ENCODE results near the gene PRKCI.

The PRKCI gene

DNA sequence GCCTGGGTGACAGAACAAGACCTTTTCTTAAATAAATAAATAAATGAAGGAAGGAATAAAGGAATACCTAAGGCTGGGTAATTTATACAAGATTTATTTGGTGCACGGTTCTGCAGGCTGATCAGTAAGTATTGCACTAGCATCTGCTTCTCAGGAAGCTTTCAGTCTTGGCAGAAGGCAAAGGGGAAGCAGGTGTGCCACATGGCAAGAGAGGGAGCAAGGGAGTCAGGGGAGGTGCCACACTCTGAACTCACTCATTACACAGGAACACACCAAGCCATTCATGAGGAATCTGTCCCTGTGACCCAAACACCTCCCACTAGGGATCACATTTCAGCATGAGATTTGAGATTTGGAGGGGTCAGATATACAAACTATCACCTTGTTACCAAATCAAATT lies 56.4 kb downstream of the PRKCI start:
- Mint-ChIP-seq H3K27me3 (no peaks in the 10 kb centered on the region), H3K9me3 (no peaks in the 10 kb centered on the region), H3K4me3 (no peak overlapping the region), H3K36me3 (ENCODE audit: low read depth) (peaks cover 67% of the 10 kb centered on the region), H3K27ac (no peak overlapping the region), H3K4me1 (ENCODE audit: low read depth) (peaks cover 9% of the 10 kb centered on the region)
- intact Hi-C loops (cut with micrococcal nuclease), result no loop called here

- Mint-ChIP-seq H3K36me3 (ENCODE audit: low read depth) (peaks cover 62% of the 10 kb centered on the region), H3K4me3 (no peak overlapping the region), H3K4me1 (ENCODE audit: low read depth) (no peaks in the 10 kb centered on the region), H3K9me3 (no peaks in the 10 kb centered on the region), H3K27me3 (no peaks in the 10 kb centered on the region), H3K27ac (no peak overlapping the region)
- intact Hi-C loops (cut with micrococcal nuclease), result no loop called here
Observed at GRCh38 chr3:170290194-170290593, 68.0 kb downstream of the PRKCI start.

DNA sequence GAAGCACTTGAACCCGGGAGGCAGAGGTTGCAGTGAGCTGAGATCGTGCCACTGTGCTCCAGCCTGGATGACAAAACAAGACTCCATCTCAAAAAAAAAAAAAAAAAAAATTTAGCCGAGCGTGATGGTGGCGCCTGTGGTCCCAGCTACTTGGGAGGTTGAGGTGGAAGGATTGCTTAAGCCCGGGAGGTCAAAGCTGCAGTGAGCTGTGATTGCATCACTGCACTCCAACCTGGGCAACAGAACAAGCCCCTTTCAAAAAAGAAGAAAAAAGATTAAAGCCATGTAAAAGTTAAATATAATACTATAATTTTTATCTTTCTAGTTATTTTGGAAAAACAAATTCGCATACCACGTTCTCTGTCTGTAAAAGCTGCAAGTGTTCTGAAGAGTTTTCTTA lies 73.4 kb downstream of the PRKCI start:
- H3K27me3 Mint-ChIP-seq, result no peaks in the 10 kb centered on the region
- H3K36me3 Mint-ChIP-seq (ENCODE audit: low read depth), result peaks cover 57% of the 10 kb centered on the region
- intact Hi-C loops (cut with micrococcal nuclease), result no loop called here
- no peak overlapping the region for H3K27ac Mint-ChIP-seq
- no peaks in the 10 kb centered on the region for H3K4me1 Mint-ChIP-seq (ENCODE audit: low read depth)
- H3K4me3 Mint-ChIP-seq, result no peak overlapping the region
- no peaks in the 10 kb centered on the region for H3K9me3 Mint-ChIP-seq

DNA sequence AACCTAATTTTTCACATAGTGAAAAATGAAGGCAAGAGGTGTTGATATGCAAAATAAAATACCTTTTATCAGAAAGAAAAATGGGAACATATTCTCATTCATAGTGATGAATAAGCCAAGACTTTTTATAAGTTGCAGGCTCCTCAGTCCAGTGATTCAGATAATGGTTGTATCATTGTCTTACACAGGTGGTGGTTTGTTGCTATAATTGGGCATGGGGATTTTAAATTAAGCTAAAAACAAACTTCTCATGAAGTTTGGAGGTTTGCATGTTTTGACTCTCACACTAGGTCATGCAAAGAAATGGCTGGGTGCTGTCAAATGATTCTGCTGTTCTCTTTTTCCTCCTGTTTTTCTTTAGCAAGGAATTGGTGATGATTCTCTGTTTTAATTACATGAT lies 74.5 kb downstream of the PRKCI start:
- H3K4me1 Mint-ChIP-seq (ENCODE audit: low read depth), result no peaks in the 10 kb centered on the region
- no peaks in the 10 kb centered on the region for H3K9me3 Mint-ChIP-seq
- H3K36me3 Mint-ChIP-seq (ENCODE audit: low read depth), result peaks cover 51% of the 10 kb centered on the region
- no peaks in the 10 kb centered on the region for H3K27me3 Mint-ChIP-seq
- H3K4me3 Mint-ChIP-seq, result no peak overlapping the region
- no peak overlapping the region for H3K27ac Mint-ChIP-seq
- intact Hi-C loops (cut with micrococcal nuclease), result no loop called here

DNA sequence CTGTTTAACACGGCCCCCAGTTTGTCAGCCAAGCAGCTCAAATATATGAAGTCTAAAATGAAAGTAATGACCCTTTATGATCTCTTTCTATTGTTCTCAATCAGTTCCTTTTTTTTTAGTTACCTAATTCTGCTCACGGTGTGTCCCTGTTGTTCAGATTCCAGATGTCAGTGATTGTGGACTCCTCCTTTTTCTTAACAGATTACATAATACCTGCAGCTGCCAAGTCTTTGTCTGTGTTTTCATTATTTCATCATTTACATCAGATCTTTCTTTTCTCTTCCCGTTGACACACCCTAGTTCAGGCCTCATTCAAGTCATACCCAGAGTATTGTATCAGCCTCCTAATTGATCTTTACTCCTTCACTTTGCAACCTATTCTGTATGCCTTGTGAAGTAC lies 79.2 kb downstream of the PRKCI start:
- Mint-ChIP-seq H3K36me3 (ENCODE audit: low read depth) (peaks cover 26% of the 10 kb centered on the region), H3K4me3 (no peak overlapping the region), H3K4me1 (ENCODE audit: low read depth) (no peaks in the 10 kb centered on the region), H3K27me3 (no peaks in the 10 kb centered on the region), H3K9me3 (no peaks in the 10 kb centered on the region), H3K27ac (no peak overlapping the region)
- intact Hi-C loops (cut with micrococcal nuclease), result no loop called here

GRCh38 chr3:170302008-170302407 lies 79.8 kb downstream of the PRKCI start:
- Mint-ChIP-seq H3K4me1 (ENCODE audit: low read depth) (no peaks in the 10 kb centered on the region), H3K4me3 (no peak overlapping the region), H3K27ac (no peak overlapping the region), H3K36me3 (ENCODE audit: low read depth) (peaks cover 25% of the 10 kb centered on the region), H3K27me3 (no peaks in the 10 kb centered on the region), H3K9me3 (no peaks in the 10 kb centered on the region)
- intact Hi-C loops (cut with micrococcal nuclease), result no loop called here

GRCh38 chr3:170306015-170306414 lies 83.8 kb downstream of the PRKCI start:
- H3K9me3 Mint-ChIP-seq, result no peaks in the 10 kb centered on the region
- H3K27ac Mint-ChIP-seq, result no peak overlapping the region
- peaks cover 5% of the 10 kb centered on the region for H3K4me1 Mint-ChIP-seq (ENCODE audit: low read depth)
- H3K27me3 Mint-ChIP-seq, result no peaks in the 10 kb centered on the region
- H3K4me3 Mint-ChIP-seq, result no peak overlapping the region
- H3K36me3 Mint-ChIP-seq (ENCODE audit: low read depth), result peaks cover 5% of the 10 kb centered on the region
- intact Hi-C loops (cut with micrococcal nuclease), result loop anchor here (5.0 kb wide), 1 partner anchor 386 kb away; no protein-coding TSS in a partner anchor

- Mint-ChIP-seq H3K4me3 (no peak overlapping the region), H3K27ac (no peak overlapping the region), H3K27me3 (no peaks in the 10 kb centered on the region), H3K9me3 (no peaks in the 10 kb centered on the region), H3K4me1 (ENCODE audit: low read depth) (peaks cover 5% of the 10 kb centered on the region), H3K36me3 (ENCODE audit: low read depth) (peaks cover under 1% of the 10 kb centered on the region)
- intact Hi-C loops (cut with micrococcal nuclease), result loop anchor here (5.0 kb wide), 1 partner anchor 384 kb away; no protein-coding TSS in a partner anchor
Observed at GRCh38 chr3:170307671-170308405, 85.6 kb downstream of the PRKCI start.

- no peak overlapping the region for H3K27ac Mint-ChIP-seq
- peaks cover 5% of the 10 kb centered on the region for H3K4me1 Mint-ChIP-seq (ENCODE audit: low read depth)
- H3K27me3 Mint-ChIP-seq, result no peaks in the 10 kb centered on the region
- no peak overlapping the region for H3K4me3 Mint-ChIP-seq
- no peaks in the 10 kb centered on the region for H3K9me3 Mint-ChIP-seq
- intact Hi-C loops (cut with micrococcal nuclease), result loop anchor here (5.0 kb wide), 1 partner anchor 383 kb away; no protein-coding TSS in a partner anchor
- H3K36me3 Mint-ChIP-seq (ENCODE audit: low read depth), result no peaks in the 10 kb centered on the region
Observed at GRCh38 chr3:170309046-170309445, 86.8 kb downstream of the PRKCI start.

- H3K4me1 Mint-ChIP-seq (ENCODE audit: low read depth), result peaks cover 9% of the 10 kb centered on the region
- no peak overlapping the region for H3K27ac Mint-ChIP-seq
- no peaks in the 10 kb centered on the region for H3K27me3 Mint-ChIP-seq
- H3K9me3 Mint-ChIP-seq, result no peaks in the 10 kb centered on the region
- no peak overlapping the region for H3K4me3 Mint-ChIP-seq
- no peaks in the 10 kb centered on the region for H3K36me3 Mint-ChIP-seq (ENCODE audit: low read depth)
- intact Hi-C loops (cut with micrococcal nuclease), result no loop called here
Observed at GRCh38 chr3:170317954-170318353, 95.7 kb downstream of the PRKCI start.

DNA sequence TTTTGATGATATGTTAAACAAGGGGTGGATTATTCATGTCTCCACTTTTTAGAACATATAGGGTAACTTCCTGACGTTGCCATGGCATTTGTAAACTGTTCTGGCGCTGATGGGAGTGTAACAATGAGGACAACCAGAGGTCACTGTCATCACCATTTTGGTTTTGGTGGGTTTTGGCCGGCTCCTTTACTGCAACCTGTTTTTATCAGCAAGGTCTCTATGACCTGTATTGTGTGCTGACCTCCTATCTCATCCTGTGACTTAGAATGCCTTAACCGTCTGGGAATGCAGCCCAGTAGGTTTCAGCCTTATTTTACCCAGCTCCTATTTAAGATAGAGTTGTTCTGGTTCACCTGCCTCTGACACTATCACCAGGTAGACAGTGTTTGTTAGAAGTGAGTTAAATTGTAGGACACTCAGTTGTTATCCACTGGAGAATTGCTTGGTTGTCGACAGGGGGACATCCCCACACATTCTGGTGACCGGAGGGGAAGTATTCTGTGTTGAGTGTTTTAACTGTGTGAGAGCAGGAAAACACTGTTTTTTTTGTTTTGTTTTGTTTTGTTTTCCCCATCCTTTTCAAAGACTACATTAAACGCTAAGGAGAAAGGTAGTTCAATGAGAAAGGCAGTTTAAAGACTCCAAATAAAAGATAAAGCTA lies 98.4 kb downstream of the PRKCI start:
- intact Hi-C loops (cut with micrococcal nuclease), result no loop called here
- peaks cover 9% of the 10 kb centered on the region for H3K4me1 Mint-ChIP-seq (ENCODE audit: low read depth)
- H3K27ac Mint-ChIP-seq, result peak overlapping the region; percentile 68
- H3K36me3 Mint-ChIP-seq (ENCODE audit: low read depth), result no peaks in the 10 kb centered on the region
- no peaks in the 10 kb centered on the region for H3K27me3 Mint-ChIP-seq
- no peak overlapping the region for H3K4me3 Mint-ChIP-seq
- no peaks in the 10 kb centered on the region for H3K9me3 Mint-ChIP-seq

- Mint-ChIP-seq H3K4me3 (peak overlapping the region; percentile 42), H3K36me3 (ENCODE audit: low read depth) (no peaks in the 10 kb centered on the region), H3K4me1 (ENCODE audit: low read depth) (peaks cover 11% of the 10 kb centered on the region), H3K27me3 (no peaks in the 10 kb centered on the region), H3K27ac (peak overlapping the region; percentile 68), H3K9me3 (no peaks in the 10 kb centered on the region)
- intact Hi-C loops (cut with micrococcal nuclease), result no loop called here
Observed at GRCh38 chr3:170321321-170322034, 99.3 kb downstream of the PRKCI start.

DNA sequence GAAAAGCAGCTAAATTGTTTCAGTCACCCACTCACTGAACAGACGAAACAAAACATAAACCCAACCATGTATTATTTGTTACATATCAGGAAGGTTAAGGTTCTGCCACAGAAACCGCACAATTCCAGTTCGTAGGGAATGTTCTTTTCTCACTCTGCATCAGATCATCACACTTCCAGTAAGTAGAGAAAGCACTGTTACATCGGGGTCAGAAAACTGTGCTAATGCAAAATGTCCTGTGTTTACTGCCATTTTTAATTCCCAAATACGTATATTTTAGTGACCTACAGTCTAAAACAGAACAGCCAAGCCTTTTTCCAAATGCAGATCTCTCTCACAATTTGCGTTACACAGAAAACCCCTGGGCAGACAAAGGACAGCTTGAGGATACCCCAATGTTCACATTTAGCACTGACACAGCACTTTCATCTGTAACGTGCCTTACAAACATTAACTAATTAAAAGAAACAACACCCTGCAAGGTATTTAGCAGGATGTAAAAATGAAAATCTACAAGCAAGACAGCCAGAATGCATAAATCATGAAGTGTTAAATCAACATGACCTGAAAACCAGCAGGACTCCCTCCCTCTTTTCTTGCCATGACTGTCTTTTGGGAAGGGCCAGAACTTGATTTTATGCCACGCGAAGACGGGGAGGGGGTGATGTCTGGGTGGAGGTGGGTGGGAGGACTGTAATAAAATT lies 100.5 kb downstream of the PRKCI start:
- Mint-ChIP-seq H3K4me3 (no peak overlapping the region), H3K36me3 (ENCODE audit: low read depth) (no peaks in the 10 kb centered on the region), H3K9me3 (peaks cover 5% of the 10 kb centered on the region), H3K4me1 (ENCODE audit: low read depth) (peaks cover 14% of the 10 kb centered on the region), H3K27ac (no peak overlapping the region), H3K27me3 (peaks cover 2% of the 10 kb centered on the region)
- intact Hi-C loops (cut with micrococcal nuclease), result no loop called here

- Mint-ChIP-seq H3K36me3 (ENCODE audit: low read depth) (no peaks in the 10 kb centered on the region), H3K27ac (no peak overlapping the region), H3K4me3 (no peak overlapping the region), H3K27me3 (peaks cover 3% of the 10 kb centered on the region), H3K9me3 (peaks cover 11% of the 10 kb centered on the region), H3K4me1 (ENCODE audit: low read depth) (peaks cover 14% of the 10 kb centered on the region)
- intact Hi-C loops (cut with micrococcal nuclease), result no loop called here
Observed at GRCh38 chr3:170323331-170323730, 101.1 kb downstream of the PRKCI start.
